Thyroid gland (tissue), 4 donors: ENCODE measurements around the gene LRRFIP2.

Experiments used
- POLR2A ChIP-seq, 2 donors: fragments of 450-650 bp; IDR thresholded peaks; one replicate each; pipeline ENCODE4 v1.6.1; 2017; ENCODE audit warnings: antibody characterized with exemption in 2 of 2, mild to moderate bottlenecking in 2 of 2, moderate library complexity in 1 of 2
- TF ChIP-seq, protein P1 (sequence below), 6 experiments: fragments of 200-600 bp in 3 of 6; fragments of 450-650 bp in 3 of 6; sonication (generic) in 3 of 6; IDR thresholded peaks; one replicate each; pipeline ENCODE4 v1.5.1; 2016 to 2019; ENCODE audit warnings: antibody characterized with exemption in 6 of 6, mild to moderate bottlenecking in 2 of 6, inconsistent platforms in 1 of 6, moderate library complexity in 1 of 6

DNA sequence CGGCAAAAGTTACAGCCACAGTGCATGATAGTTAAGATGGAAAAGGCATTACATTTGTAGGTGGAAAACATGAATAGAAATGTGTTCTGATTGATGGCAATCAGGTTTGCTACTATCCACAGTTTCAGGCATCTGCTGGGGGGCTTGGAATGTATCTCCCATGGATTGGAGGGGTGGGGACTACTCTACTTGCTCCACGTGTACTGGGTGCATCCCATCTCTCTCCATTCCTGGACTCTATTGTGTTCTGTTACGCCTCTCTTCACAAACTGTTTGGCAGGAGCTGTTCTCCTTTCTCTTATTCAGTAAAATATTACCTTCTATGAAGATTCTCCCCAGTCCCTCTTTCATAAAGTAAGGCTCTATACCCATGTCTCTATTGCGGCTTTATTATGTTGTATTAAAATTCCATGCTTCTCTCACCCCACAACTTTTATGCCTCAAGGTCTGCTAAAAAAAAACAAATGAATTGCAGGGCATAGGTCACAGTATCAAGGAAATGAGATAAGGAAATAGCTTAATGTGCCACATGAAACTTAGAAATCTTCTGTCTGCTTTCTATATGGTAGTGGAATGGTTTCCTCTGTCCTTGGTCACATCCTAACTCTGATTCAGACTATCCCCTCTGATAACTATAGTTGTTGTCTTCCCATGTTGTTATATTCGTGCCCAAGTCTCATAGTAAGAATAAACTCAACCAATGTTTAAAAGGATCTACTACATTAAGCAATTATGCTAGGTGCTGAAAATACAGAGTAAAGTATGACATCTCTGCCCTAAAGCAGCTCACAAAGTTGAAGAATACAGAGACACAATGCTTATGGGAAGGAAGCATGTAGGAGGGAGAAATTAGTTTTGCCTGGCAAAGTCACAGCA is 43.2 kb downstream of the LRRFIP2 start:
- TF ChIP-seq, protein P1, sequence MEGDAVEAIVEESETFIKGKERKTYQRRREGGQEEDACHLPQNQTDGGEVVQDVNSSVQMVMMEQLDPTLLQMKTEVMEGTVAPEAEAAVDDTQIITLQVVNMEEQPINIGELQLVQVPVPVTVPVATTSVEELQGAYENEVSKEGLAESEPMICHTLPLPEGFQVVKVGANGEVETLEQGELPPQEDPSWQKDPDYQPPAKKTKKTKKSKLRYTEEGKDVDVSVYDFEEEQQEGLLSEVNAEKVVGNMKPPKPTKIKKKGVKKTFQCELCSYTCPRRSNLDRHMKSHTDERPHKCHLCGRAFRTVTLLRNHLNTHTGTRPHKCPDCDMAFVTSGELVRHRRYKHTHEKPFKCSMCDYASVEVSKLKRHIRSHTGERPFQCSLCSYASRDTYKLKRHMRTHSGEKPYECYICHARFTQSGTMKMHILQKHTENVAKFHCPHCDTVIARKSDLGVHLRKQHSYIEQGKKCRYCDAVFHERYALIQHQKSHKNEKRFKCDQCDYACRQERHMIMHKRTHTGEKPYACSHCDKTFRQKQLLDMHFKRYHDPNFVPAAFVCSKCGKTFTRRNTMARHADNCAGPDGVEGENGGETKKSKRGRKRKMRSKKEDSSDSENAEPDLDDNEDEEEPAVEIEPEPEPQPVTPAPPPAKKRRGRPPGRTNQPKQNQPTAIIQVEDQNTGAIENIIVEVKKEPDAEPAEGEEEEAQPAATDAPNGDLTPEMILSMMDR (IDR thresholded peaks at IDR 0.05), result no peak
- no peak for TF ChIP-seq POLR2A (IDR thresholded peaks at IDR 0.05)
